Loucy (cell line): ENCODE measurements around the gene DOK7.

Experiments
- H2AFZ ChIP-seq: fragments of 200-600 bp; sonication (generic); 2 replicates; pipeline ENCODE4 v1.6.0; 2016; ENCODE audit warnings: antibody characterized with exemption, mild to moderate bottlenecking, low read length, moderate library complexity
- H3F3A ChIP-seq: fragments of 200-600 bp; 2 replicates; pipeline ENCODE4 v1.6.0; 2016; ENCODE audit warnings: antibody characterized with exemption, low read depth, mild to moderate bottlenecking
- H3K27me3 ChIP-seq: fragments of 200-600 bp; sonication (generic); 2 replicates; pipeline ENCODE4 v1.6.1; 2014; ENCODE audit warnings: low read length, mild to moderate bottlenecking; ENCODE audit not compliant: insufficient read depth, poor library complexity, severe bottlenecking
- H3K36me3 ChIP-seq: fragments of 200-600 bp; sonication (generic); 2 replicates; pipeline ENCODE4 v1.6.1; 2016; ENCODE audit warnings: low read length; ENCODE audit not compliant: insufficient read depth
- H3K4me1 ChIP-seq: fragments of 200-600 bp; sonication (generic); 2 replicates; pipeline ENCODE4 v1.5.1; 2014; ENCODE audit warnings: low read length, mild to moderate bottlenecking; ENCODE audit not compliant: insufficient read depth, poor library complexity, severe bottlenecking
- H3K4me2 ChIP-seq: fragments of 200-600 bp; sonication (generic); 2 replicates; pipeline ENCODE4 v1.6.0; 2014; ENCODE audit warnings: antibody characterized with exemption, low read length, low read depth, mild to moderate bottlenecking; ENCODE audit not compliant: poor library complexity, severe bottlenecking
- H3K4me3 ChIP-seq: fragments of 200-600 bp; sonication (generic); 2 replicates; pipeline ENCODE4 v1.5.1; 2014; ENCODE audit warnings: low read length, mild to moderate bottlenecking, mixed read lengths; ENCODE audit not compliant: poor library complexity, severe bottlenecking
- H3K79me2 ChIP-seq: fragments of 200-600 bp; sonication (generic); 2 replicates; pipeline ENCODE4 v1.6.1; 2014; ENCODE audit warnings: low read length; ENCODE audit not compliant: insufficient read depth
- H3K9ac ChIP-seq: fragments of 200-600 bp; sonication (generic); 2 replicates; pipeline ENCODE4 v1.6.0; 2014; ENCODE audit warnings: mild to moderate bottlenecking, low read depth, low read length, moderate library complexity; ENCODE audit not compliant: poor library complexity, severe bottlenecking
- H3K9me2 ChIP-seq: fragments of 200-600 bp; sonication (generic); replicated peaks from 2 replicates; pipeline ENCODE4 v1.6.1; 2016; ENCODE audit warnings: low read depth, low read length, mixed read lengths
- H3K9me3 ChIP-seq: fragments of 200-600 bp; sonication (generic); 2 replicates; pipeline ENCODE4 v1.6.1; 2014; ENCODE audit warnings: mild to moderate bottlenecking, antibody characterized with exemption, low read length, low read depth; ENCODE audit not compliant: insufficient read depth
- H4K20me1 ChIP-seq: fragments of 200-600 bp; sonication (generic); 2 replicates; pipeline ENCODE4 v1.6.0; 2014; ENCODE audit warnings: antibody characterized with exemption, low read length, mild to moderate bottlenecking; ENCODE audit not compliant: insufficient read depth, poor library complexity, severe bottlenecking
- EZH2phosphoT487 ChIP-seq: fragments of 200-600 bp; IDR thresholded peaks from 2 replicates; pipeline ENCODE4 v1.6.1; 2018; ENCODE audit warnings: antibody characterized with exemption, mild to moderate bottlenecking, moderate library complexity, borderline replicate concordance
- TF ChIP-seq, protein P1 (sequence below): fragments of 200-600 bp; sonication (generic); conservative IDR thresholded peaks from 2 replicates; pipeline ENCODE4 v1.5.1; 2014; ENCODE audit warnings: mild to moderate bottlenecking, antibody characterized with exemption, low read length

The DOK7 gene

DNA sequence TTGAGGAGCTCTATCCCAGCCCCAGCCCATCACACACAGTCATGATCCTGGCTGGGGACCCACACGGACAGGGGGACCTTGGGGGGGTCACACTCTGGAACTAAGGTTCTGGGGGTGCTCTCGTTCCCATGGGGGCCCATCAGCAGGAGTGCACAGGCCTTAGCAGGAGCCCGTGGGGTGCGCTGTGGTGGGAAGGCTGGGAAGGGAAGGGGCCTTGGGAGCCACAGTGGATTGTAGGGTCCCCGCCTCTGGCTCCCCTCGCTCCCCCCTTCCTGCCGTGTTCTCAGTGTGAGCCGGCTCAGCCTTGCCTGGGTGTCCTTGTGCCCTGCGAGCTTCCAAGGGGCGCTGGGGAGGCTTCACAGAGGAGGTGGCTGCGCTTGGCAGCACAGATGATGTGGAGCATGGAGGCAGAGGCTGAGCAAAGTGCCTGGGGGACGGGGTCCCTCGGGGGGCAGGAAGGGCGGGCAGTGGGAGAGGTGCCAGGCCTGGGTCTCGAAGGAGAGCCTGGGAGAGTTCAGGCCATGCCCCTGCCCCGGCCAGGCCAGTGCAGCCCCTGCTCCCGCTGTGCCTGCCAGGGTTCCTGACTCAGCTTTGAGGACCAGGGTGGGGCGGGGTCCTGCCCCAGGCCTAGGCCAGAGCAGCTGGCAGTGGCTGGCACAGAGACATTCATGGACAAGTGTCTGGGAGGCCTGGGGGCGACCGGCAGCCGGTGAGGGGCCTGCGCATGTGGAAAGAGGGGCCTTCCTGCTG, 26.9 kb upstream of the DOK7 start:
- Histone ChIP-seq H3F3A (no peaks in the 10 kb centered on the region), H4K20me1 (no peaks in the 10 kb centered on the region), H2AFZ (no peak overlapping the region), H3K27me3 (no peaks in the 10 kb centered on the region), H3K4me1 (no peaks in the 10 kb centered on the region), H3K9ac (no peak overlapping the region), H3K4me2 (no peak overlapping the region), H3K36me3 (peaks cover 6% of the 10 kb centered on the region; the same call in 1 of the 2 replicates), H3K4me3 (no peak overlapping the region), H3K79me2 (no peaks in the 10 kb centered on the region), H3K9me3 (no peaks in the 10 kb centered on the region), H3K9me2 (no peaks in the 10 kb centered on the region)
- TF ChIP-seq EZH2phosphoT487 = no peak
- TF ChIP-seq, protein P1, sequence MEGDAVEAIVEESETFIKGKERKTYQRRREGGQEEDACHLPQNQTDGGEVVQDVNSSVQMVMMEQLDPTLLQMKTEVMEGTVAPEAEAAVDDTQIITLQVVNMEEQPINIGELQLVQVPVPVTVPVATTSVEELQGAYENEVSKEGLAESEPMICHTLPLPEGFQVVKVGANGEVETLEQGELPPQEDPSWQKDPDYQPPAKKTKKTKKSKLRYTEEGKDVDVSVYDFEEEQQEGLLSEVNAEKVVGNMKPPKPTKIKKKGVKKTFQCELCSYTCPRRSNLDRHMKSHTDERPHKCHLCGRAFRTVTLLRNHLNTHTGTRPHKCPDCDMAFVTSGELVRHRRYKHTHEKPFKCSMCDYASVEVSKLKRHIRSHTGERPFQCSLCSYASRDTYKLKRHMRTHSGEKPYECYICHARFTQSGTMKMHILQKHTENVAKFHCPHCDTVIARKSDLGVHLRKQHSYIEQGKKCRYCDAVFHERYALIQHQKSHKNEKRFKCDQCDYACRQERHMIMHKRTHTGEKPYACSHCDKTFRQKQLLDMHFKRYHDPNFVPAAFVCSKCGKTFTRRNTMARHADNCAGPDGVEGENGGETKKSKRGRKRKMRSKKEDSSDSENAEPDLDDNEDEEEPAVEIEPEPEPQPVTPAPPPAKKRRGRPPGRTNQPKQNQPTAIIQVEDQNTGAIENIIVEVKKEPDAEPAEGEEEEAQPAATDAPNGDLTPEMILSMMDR = no peak

DNA sequence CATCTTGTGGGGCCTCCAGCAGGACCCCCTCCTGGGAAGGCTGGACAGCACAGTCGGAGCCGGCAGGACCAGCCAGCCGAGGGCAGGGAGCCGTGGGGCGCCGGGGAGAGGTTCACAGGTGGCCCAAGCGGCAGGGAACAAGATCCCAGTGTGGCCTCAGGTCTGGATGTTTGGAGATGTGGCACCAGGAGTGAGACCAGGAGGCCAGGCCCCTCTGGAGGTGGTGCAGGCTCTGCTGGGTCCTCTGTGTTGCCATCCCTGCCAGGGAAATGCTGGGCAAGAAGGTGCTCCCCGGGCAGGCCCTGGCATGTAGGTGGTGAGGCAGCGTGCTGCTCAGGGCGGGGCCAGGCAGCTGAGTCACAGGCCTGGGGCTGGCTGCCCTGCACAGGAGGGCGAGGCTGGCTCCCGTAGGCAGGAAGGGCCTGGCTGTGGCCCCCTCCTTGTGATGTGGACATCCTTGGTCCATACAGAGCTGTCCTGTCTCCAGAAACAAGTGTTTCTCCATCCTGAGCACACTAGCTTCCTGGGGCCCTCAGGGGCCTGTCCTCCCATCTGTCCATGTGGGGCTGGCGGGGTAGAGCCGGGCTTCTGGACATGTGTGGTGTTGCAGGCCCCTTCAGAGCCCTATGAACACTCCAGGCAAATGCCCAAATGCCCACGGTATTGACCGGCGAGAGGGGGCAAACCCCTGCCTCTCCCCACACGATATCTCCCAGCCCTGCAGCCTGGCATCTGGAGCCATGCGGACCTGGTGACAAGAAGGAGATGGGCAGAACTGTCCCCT, 26.1 kb upstream of the DOK7 start:
- Histone ChIP-seq H3K36me3 (no peaks in the 10 kb centered on the region), H3K9ac (no peak overlapping the region), H3K4me2 (no peak overlapping the region), H3K27me3 (no peaks in the 10 kb centered on the region), H3K4me1 (no peaks in the 10 kb centered on the region), H3K4me3 (no peak overlapping the region), H4K20me1 (no peaks in the 10 kb centered on the region), H3K9me2 (no peaks in the 10 kb centered on the region), H2AFZ (no peak overlapping the region), H3K79me2 (no peaks in the 10 kb centered on the region), H3F3A (no peaks in the 10 kb centered on the region), H3K9me3 (no peaks in the 10 kb centered on the region)
- TF ChIP-seq, protein P1 = no peak
- no peak for TF ChIP-seq EZH2phosphoT487

DNA sequence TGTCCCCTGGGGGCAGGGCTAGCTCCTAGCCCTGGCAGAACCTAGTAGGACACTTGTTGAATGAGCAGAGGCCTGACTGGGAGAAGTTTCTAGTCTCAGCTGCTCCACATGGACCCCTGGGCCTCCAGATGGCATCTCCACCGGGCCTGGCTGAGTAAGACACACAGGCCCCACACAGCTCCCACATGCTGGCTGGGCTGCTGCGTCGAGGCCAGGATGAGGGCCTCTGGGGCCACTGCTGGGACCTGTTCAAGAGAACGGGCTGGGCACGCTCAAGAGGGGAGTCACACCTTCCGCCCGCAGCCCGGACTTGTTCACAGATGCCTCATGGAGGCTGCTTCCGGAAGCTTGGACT, 25.5 kb upstream of the DOK7 start:
- Histone ChIP-seq H3K4me2 (no peak overlapping the region), H3K36me3 (no peaks in the 10 kb centered on the region), H2AFZ (no peak overlapping the region), H3F3A (no peaks in the 10 kb centered on the region), H3K4me1 (no peaks in the 10 kb centered on the region), H3K79me2 (no peaks in the 10 kb centered on the region), H3K9me2 (no peaks in the 10 kb centered on the region), H4K20me1 (no peaks in the 10 kb centered on the region), H3K27me3 (no peaks in the 10 kb centered on the region), H3K9ac (no peak overlapping the region), H3K9me3 (no peaks in the 10 kb centered on the region), H3K4me3 (no peak overlapping the region)
- no peak for TF ChIP-seq EZH2phosphoT487
- TF ChIP-seq, protein P1 = no peak
